Uterus (tissue), 4 donors: ENCODE measurements around the gene TLCD4. TPM values are rescaled to one million over a fixed set of nuclear protein-coding genes. Genes with fewer than 3 reads are reported as not detected.

Experiments used
- DNase-seq, 2 donors: peaks; one replicate each; pipeline ENCODE4 v3.0.0-alpha.2; 2019 to 2020
- H3K27ac ChIP-seq, 2 donors: fragments of 200-600 bp; sonication (generic); 1 replicate in 1 of 2; 2 replicates in 1 of 2; pipeline ENCODE4 v1.5.1; 2016 to 2018
- H3K27me3 ChIP-seq, 2 donors: fragments of 200-600 bp; sonication (generic); one replicate each; pipeline ENCODE4 v1.5.1; 2018 to 2019; ENCODE audit warnings: control low read depth in 1 of 2
- H3K36me3 ChIP-seq, 2 donors: fragments of 200-600 bp; sonication (generic); one replicate each; pipeline ENCODE4 v1.5.1; 2019; ENCODE audit warnings: control low read depth in 1 of 2
- H3K4me1 ChIP-seq, 2 donors: fragments of 200-600 bp; sonication (generic); one replicate each; pipeline ENCODE4 v1.5.1; 2018 to 2019; ENCODE audit warnings: control low read depth in 1 of 2
- H3K4me3 ChIP-seq, 2 donors: fragments of 200-600 bp; sonication (generic); 1 replicate in 1 of 2; 2 replicates in 1 of 2; pipeline ENCODE4 v1.5.1; 2018 to 2019; ENCODE audit warnings: mild to moderate bottlenecking in 1 of 2
- H3K9me3 ChIP-seq, 2 donors: fragments of 200-600 bp; sonication (generic); one replicate each; pipeline ENCODE4 v1.5.1; 2019; ENCODE audit warnings: control low read depth in 1 of 2
- POLR2A ChIP-seq, 2 donors: fragments of 450-650 bp; IDR thresholded peaks; one replicate each; pipeline ENCODE4 v1.6.1; 2016; ENCODE audit warnings: antibody characterized with exemption in 2 of 2, mild to moderate bottlenecking in 1 of 2, moderate library complexity in 1 of 2
- intact Hi-C: fragments of 100-400 bp; cut with DNase I; formaldehyde crosslinking; loops from one replicate; pipeline ENCODE4 v1.15.1; 2023; ENCODE audit warnings: low total_unique reads
- total RNA-seq, 4 donors: library from RNA; depleted of rRNA in 3 of 4; stranded (reverse); fragments of >200 nt in 3 of 4; gene quantifications; one replicate each; pipeline versions ENCODE4 v1.1.0 to v1.2.4, GENCODE V29; 2014 to 2023
- TF ChIP-seq, protein P1 (sequence below), 4 experiments: fragments of 200-600 bp in 2 of 4; fragments of 450-650 bp in 2 of 4; sonication (generic) in 2 of 4; IDR thresholded peaks; one replicate each; pipeline ENCODE4 v1.5.1; 2016 to 2019; ENCODE audit warnings: antibody characterized with exemption in 4 of 4, mild to moderate bottlenecking in 2 of 4, moderate library complexity in 1 of 4
- donor health status: DM: yes; HTN: yes; CAD: no.

The TLCD4 gene, protein sequence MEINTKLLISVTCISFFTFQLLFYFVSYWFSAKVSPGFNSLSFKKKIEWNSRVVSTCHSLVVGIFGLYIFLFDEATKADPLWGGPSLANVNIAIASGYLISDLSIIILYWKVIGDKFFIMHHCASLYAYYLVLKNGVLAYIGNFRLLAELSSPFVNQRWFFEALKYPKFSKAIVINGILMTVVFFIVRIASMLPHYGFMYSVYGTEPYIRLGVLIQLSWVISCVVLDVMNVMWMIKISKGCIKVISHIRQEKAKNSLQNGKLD
- total RNA-seq: 10 to 100 TPM in 3 of 4 donors, 1 to 10 TPM in 1; 2.0 to 42.6 (median 13.1) TPM

DNA sequence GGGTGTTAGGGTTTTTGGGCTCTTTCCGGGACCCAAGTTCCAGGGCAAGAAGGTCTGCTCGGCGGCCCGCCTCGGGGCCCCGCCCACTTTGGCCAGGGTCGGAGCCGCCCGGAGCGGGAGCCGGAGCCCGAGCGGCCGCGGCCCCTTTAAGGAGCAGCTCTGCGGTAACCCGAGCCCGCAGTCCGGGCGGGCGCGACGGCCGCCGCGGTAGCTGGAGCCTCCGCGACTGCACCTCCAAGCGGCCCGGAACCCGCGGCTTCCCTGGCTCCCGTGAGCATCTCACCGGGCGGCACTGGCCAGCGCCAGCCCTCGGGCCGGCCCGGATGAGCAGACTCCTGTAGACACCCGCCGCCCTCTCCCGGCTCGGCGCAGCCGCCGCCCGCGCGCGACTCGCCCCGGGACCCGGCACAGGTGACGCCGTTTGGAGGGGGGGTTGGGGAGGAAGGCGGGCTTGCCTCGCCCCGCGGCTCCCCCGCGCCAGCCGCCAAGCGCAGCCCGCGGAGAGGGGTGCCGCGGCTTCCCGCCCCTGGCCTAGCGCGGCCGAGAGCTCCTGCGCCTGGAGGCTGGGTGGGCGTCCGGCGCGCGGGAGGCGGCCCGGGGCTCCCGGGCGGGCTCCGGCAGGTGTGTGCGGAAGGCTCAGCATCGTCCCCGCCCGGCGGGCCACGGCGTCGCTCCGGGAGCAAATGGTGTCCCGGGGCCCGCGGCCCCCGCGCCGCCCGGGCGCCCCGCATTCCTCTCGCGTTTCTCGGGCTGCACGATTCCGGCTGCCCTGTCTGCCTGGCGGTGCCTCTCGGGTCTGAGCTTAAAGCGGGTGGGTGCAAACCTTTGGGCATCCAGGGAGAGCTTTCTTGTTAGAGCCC, at the start of gene TLCD4:
TLCD4 (plus strand) TSS at position 149 of the 860 bp plus-strand sequence. CDS start 26,547 bp downstream, outside the sequence.
- H3K36me3 ChIP-seq: no peaks in the 10 kb centered on the region
- H3K27ac ChIP-seq: peak within 1 kb of the TSS; percentile 36 to 83
- TF ChIP-seq, protein P1, sequence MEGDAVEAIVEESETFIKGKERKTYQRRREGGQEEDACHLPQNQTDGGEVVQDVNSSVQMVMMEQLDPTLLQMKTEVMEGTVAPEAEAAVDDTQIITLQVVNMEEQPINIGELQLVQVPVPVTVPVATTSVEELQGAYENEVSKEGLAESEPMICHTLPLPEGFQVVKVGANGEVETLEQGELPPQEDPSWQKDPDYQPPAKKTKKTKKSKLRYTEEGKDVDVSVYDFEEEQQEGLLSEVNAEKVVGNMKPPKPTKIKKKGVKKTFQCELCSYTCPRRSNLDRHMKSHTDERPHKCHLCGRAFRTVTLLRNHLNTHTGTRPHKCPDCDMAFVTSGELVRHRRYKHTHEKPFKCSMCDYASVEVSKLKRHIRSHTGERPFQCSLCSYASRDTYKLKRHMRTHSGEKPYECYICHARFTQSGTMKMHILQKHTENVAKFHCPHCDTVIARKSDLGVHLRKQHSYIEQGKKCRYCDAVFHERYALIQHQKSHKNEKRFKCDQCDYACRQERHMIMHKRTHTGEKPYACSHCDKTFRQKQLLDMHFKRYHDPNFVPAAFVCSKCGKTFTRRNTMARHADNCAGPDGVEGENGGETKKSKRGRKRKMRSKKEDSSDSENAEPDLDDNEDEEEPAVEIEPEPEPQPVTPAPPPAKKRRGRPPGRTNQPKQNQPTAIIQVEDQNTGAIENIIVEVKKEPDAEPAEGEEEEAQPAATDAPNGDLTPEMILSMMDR (IDR thresholded peaks at IDR 0.05): peak in 1 of 4 experiments; percentile 6
- peak; percentile 7 to 57 for TF ChIP-seq POLR2A (IDR thresholded peaks at IDR 0.05)
- intact Hi-C loops: loop anchor here (5.0 kb wide), 1 partner anchor 115 kb away; the partner anchor contains the start of gene RWDD3
- no peaks in the 10 kb centered on the region for H3K9me3 ChIP-seq
- H3K27me3 ChIP-seq: no peaks in the 10 kb centered on the region
- peak; percentile 43 to 64 for DNase-seq
- H3K4me1 ChIP-seq: no peaks in the 10 kb centered on the region
- peak within 1 kb of the TSS; percentile 44 to 84 for H3K4me3 ChIP-seq

DNA sequence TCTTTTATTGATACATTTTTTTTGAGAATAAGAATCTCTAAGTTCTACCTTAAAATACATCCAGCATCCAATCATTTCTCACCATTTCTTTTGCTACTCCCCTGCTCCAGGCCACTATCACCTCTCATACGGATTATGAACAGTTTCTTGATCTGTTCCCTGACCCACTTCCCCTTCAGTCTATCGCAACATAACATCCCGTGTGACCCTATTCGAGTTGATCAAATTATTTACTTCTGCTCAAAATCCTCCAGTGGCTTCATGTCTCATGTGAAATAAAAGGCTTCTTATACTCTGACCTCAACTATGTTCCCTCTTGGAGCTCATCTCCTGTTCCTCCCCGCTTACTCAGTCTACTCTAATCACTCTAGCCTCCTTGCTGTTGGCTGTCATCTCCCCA, 49.6 kb upstream of the TLCD4 start:
- H3K4me3 ChIP-seq: no peak overlapping the region
- H3K27ac ChIP-seq: no peak overlapping the region
- intact Hi-C loops: no loop called here
- no peaks in the 10 kb centered on the region for H3K36me3 ChIP-seq
- no peak for TF ChIP-seq POLR2A (IDR thresholded peaks at IDR 0.05)
- TF ChIP-seq, protein P1 (IDR thresholded peaks at IDR 0.05): no peak
- DNase-seq: no peak
- no peaks in the 10 kb centered on the region for H3K27me3 ChIP-seq
- no peaks in the 10 kb centered on the region for H3K9me3 ChIP-seq
- H3K4me1 ChIP-seq: no peaks in the 10 kb centered on the region

DNA sequence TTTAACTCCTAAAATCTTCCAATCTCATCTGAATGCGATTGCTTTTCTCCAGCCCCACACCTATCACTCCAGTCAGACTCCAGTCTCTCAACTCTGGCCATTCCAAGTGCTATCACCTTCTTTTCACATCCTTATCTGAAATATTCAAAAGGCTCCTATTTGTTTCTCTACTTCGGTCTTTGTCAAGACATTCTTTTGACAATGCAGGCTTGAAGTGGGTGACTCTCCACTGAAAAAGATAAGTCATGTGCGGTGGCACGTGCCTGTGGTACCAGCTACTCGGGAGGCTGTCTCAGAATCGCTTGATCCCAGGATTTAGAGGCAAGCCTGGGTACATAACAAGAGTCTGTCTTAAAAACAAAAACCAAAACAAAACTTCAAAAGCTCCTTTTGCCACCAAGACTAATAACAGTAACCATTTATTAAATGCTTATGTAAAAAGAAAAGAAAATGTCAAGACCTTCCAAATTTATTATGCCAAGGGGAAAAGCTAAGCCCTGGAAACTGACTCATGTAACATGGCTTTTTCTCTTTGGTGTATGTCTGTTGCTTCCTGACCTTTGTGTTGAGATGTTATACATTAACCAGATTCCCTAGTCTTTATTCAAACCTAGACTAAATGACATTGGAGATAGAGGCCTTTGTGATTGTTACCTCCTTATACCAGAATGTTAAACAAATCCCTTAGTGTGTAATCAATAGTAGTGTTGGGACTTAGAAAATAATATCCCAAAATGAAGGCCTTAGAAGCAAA, 48.0 kb upstream of the TLCD4 start:
- Histone ChIP-seq H3K27ac (no peak overlapping the region), H3K9me3 (no peaks in the 10 kb centered on the region), H3K4me1 (no peaks in the 10 kb centered on the region), H3K36me3 (no peaks in the 10 kb centered on the region), H3K27me3 (no peaks in the 10 kb centered on the region), H3K4me3 (no peak overlapping the region)
- TF ChIP-seq POLR2A (IDR thresholded peaks at IDR 0.05): no peak
- TF ChIP-seq, protein P1 (IDR thresholded peaks at IDR 0.05): no peak
- DNase-seq: no peak
- intact Hi-C loops: no loop called here

DNA sequence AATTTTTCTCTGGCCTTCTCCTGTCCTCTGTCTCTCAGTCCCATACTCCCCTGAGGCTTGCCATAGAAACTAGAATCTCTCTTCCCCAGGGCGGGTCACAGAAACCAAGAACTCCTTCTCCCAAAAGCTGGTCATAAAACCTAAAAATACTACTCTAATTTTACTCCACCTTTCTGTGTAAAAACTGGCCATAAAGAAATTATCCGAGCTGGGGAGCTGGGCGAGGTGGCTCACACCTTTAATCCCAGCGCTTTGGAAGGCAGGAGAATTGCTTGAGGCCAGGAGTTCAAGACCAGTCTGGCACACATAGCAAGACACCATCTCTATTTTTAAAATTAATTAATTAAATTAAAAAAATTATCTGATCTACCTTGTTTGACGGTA, 47.5 kb upstream of the TLCD4 start:
- Histone ChIP-seq H3K9me3 (no peaks in the 10 kb centered on the region), H3K4me3 (no peak overlapping the region), H3K27me3 (no peaks in the 10 kb centered on the region), H3K36me3 (no peaks in the 10 kb centered on the region), H3K4me1 (no peaks in the 10 kb centered on the region), H3K27ac (no peak overlapping the region)
- DNase-seq: no peak
- TF ChIP-seq, protein P1 (IDR thresholded peaks at IDR 0.05): no peak
- TF ChIP-seq POLR2A (IDR thresholded peaks at IDR 0.05): no peak
- intact Hi-C loops: no loop called here
